H1 (cell line): Measurements from ENCODE around the gene KCNQ2. TPM values are rescaled to one million over a fixed set of nuclear protein-coding genes. Genes with fewer than 3 reads are reported as not detected.

Source experiments
- CTCF ChIA-PET: fragments of 300-600 bp; sonication (Branson Sonifier 250); formaldehyde crosslinking; loops from one replicate; lab custom pipeline; 2021; ENCODE audit not compliant: partially characterized antibody; lab: Charles Lee
- POLR2A ChIA-PET: fragments of 300-600 bp; sonication (Branson Sonifier 250); formaldehyde crosslinking; loops from one replicate; lab custom pipeline; 2021; ENCODE audit warnings: inconsistent platforms; ENCODE audit not compliant: partially characterized antibody; lab: Charles Lee
- DNase-seq, 2 experiments: peaks; one replicate each; pipeline versions ENCODE4 v3.0.0 to v3.0.0-alpha.2; 2010 to 2022; ENCODE audit warnings: low spot score in 2 of 2, low read depth in 1 of 2, mixed read lengths in 1 of 2
- FAIRE-seq: peaks from 2 replicates; lab custom pipeline; 2011; peaks lifted over from hg19 to GRCh38; lab: Jason Lieb, UNC
- H2AFZ ChIP-seq: 2 replicates; pipeline ENCODE4 v1.8.1; 2012; ENCODE audit warnings: low read length, inconsistent platforms
- H2AK5ac ChIP-seq: 2 replicates; pipeline ENCODE4 v1.6.1; 2013; ENCODE audit warnings: low read depth, low read length
- H2BK120ac ChIP-seq: replicated peaks from 2 replicates; pipeline ENCODE3; 2013; ENCODE audit warnings: low read depth, low read length, inconsistent platforms
- H2BK12ac ChIP-seq: 2 replicates; pipeline ENCODE4 v1.6.1; 2013; ENCODE audit warnings: low read depth, low read length
- H2BK15ac ChIP-seq: 2 replicates; pipeline ENCODE4 v1.6.1; 2013; ENCODE audit warnings: low read length
- H2BK20ac ChIP-seq: 2 replicates; pipeline ENCODE4 v1.6.1; 2013; ENCODE audit warnings: low read length
- H2BK5ac ChIP-seq: 2 replicates; pipeline ENCODE4 v1.6.1; 2013; ENCODE audit warnings: low read depth, low read length
- H3K14ac ChIP-seq: 2 replicates; pipeline ENCODE4 v1.6.1; 2013; ENCODE audit warnings: inconsistent platforms; ENCODE audit not compliant: insufficient read length
- H3K18ac ChIP-seq: 2 replicates; pipeline ENCODE4 v1.6.1; 2013; ENCODE audit warnings: low read length; ENCODE audit errors: extremely low read depth
- H3K23ac ChIP-seq: 2 replicates; pipeline ENCODE4 v1.6.1; 2013; ENCODE audit warnings: inconsistent platforms; ENCODE audit not compliant: insufficient read length
- H3K23me2 ChIP-seq: 2 replicates; pipeline ENCODE4 v1.6.1; 2013; ENCODE audit warnings: low read depth, low read length
- H3K27ac ChIP-seq: 2 replicates; pipeline ENCODE4 v1.6.1; 2011; ENCODE audit warnings: low read depth, low read length, inconsistent platforms
- H3K27me3 ChIP-seq, 4 experiments: replicated peaks in 1 of 4; 1 replicate in 1 of 4; 2 replicates in 3 of 4; pipeline versions ENCODE4 v1.6.1 to v1.8.1; 2011 to 2013; ENCODE audit warnings: low read length in 3 of 4, mild to moderate bottlenecking in 3 of 4, inconsistent platforms in 2 of 4, mixed read lengths in 2 of 4, moderate library complexity in 1 of 4; ENCODE audit not compliant: control insufficient read depth in 3 of 4, insufficient read depth in 3 of 4; ENCODE audit errors: extremely low read depth in 1 of 4
- H3K36me3 ChIP-seq, 4 experiments: 2 replicates each; pipeline versions ENCODE4 v1.6.1 to v1.8.1; 2011 to 2013; ENCODE audit warnings: mild to moderate bottlenecking in 4 of 4, low read length in 3 of 4, moderate library complexity in 2 of 4, control low read depth in 1 of 4, inconsistent platforms in 1 of 4; ENCODE audit not compliant: insufficient read depth in 4 of 4, control insufficient read depth in 2 of 4
- H3K4ac ChIP-seq: replicated peaks from 2 replicates; pipeline ENCODE3; 2013; ENCODE audit warnings: low read length, low read depth, mixed read lengths, inconsistent platforms; ENCODE audit not compliant: insufficient read length
- H3K4me1 ChIP-seq, 4 experiments: replicated peaks in 1 of 4; 1 replicate in 1 of 4; 2 replicates in 3 of 4; pipeline versions ENCODE4 v1.6.1 to v1.8.1; 2011 to 2013; ENCODE audit warnings: low read length in 3 of 4, inconsistent platforms in 2 of 4, mixed read lengths in 1 of 4; ENCODE audit not compliant: insufficient read depth in 4 of 4, control insufficient read depth in 3 of 4
- H3K4me2 ChIP-seq, 2 experiments: 2 replicates each; pipeline versions ENCODE4 v1.6.1 to v1.8.1; 2011 to 2013; ENCODE audit warnings: low read depth in 2 of 2, low read length in 2 of 2, control low read depth in 1 of 2, inconsistent platforms in 1 of 2, mild to moderate bottlenecking in 1 of 2; ENCODE audit not compliant: insufficient read depth in 1 of 2
- H3K4me3 ChIP-seq, 4 experiments: fragments of 200-600, 300-600 bp in 1 of 4; sonication (generic), shearing (Covaris generic), sonication (Bioruptor Twin) in 1 of 4; 2 replicates each; pipeline versions ENCODE4 v1.5.1 to v1.8.1; 2011 to 2016; ENCODE audit warnings: low read length in 4 of 4, low read depth in 3 of 4, control low read depth in 2 of 4, inconsistent platforms in 2 of 4, mild to moderate bottlenecking in 2 of 4, mixed read lengths in 1 of 4, moderate library complexity in 1 of 4; ENCODE audit not compliant: insufficient read depth in 2 of 4; ENCODE audit errors: extremely low read depth in 1 of 4
- H3K56ac ChIP-seq: replicated peaks from 2 replicates; pipeline ENCODE3; 2013; ENCODE audit warnings: low read depth, mild to moderate bottlenecking, mixed read lengths, low read length, inconsistent platforms; ENCODE audit not compliant: insufficient read length
- H3K79me1 ChIP-seq: 2 replicates; pipeline ENCODE4 v1.6.1; 2013; ENCODE audit warnings: low read depth, low read length, control low read depth
- H3K79me2 ChIP-seq, 2 experiments: 2 replicates each; pipeline versions ENCODE4 v1.6.1 to v1.8.1; 2012 to 2013; ENCODE audit warnings: low read length in 2 of 2, mild to moderate bottlenecking in 2 of 2, inconsistent platforms in 1 of 2; ENCODE audit not compliant: insufficient read depth in 2 of 2, control insufficient read depth in 1 of 2
- H3K9ac ChIP-seq, 4 experiments: replicated peaks in 1 of 4; 1 replicate in 1 of 4; 2 replicates in 3 of 4; pipeline versions ENCODE4 v1.6.1 to v1.8.1; 2011 to 2013; ENCODE audit warnings: low read depth in 3 of 4, low read length in 3 of 4, control low read depth in 2 of 4, mild to moderate bottlenecking in 2 of 4, moderate library complexity in 2 of 4, inconsistent platforms in 1 of 4; ENCODE audit errors: extremely low read depth in 1 of 4
- H3K9me3 ChIP-seq, 2 experiments: 2 replicates each; pipeline versions ENCODE4 v1.6.1 to v1.8.1; 2012 to 2013; ENCODE audit warnings: mild to moderate bottlenecking in 2 of 2, moderate library complexity in 2 of 2, control low read depth in 1 of 2, inconsistent platforms in 1 of 2, low read depth in 1 of 2, low read length in 1 of 2, mixed read lengths in 1 of 2; ENCODE audit not compliant: insufficient read depth in 2 of 2
- H4K20me1 ChIP-seq, 2 experiments: replicated peaks in 1 of 2; 2 replicates each; pipeline versions ENCODE3 to v1.8.1; 2011 to 2013; ENCODE audit warnings: inconsistent platforms in 2 of 2, low read length in 2 of 2, mild to moderate bottlenecking in 1 of 2; ENCODE audit not compliant: insufficient read depth in 2 of 2, control insufficient read depth in 1 of 2
- H4K5ac ChIP-seq: 2 replicates; pipeline ENCODE4 v1.6.1; 2013; ENCODE audit warnings: low read length, low read depth, mixed read lengths, inconsistent platforms; ENCODE audit not compliant: insufficient read length
- H4K8ac ChIP-seq: 2 replicates; pipeline ENCODE4 v1.8.0; 2013; ENCODE audit warnings: mild to moderate bottlenecking, moderate library complexity, low read length, inconsistent platforms; ENCODE audit not compliant: insufficient read depth; ENCODE audit errors: extremely low read depth
- H4K91ac ChIP-seq: replicated peaks from 2 replicates; pipeline ENCODE3; 2013; ENCODE audit warnings: low read length, mixed read lengths, inconsistent platforms; ENCODE audit not compliant: insufficient read length
- BCL11A ChIP-seq, 2 experiments: IDR thresholded peaks; one replicate each; pipeline ENCODE4 v1.6.1; 2011; ENCODE audit warnings: low read depth in 2 of 2, low read length in 2 of 2, mild to moderate bottlenecking in 2 of 2
- CEBPB ChIP-seq: IDR thresholded peaks from 2 replicates; pipeline ENCODE4 v1.6.1; 2012; ENCODE audit warnings: low read depth, low read length
- CREB1 ChIP-seq: IDR thresholded peaks from 2 replicates; pipeline ENCODE4 v1.6.1; 2012; ENCODE audit warnings: inconsistent platforms
- FOSL1 ChIP-seq: IDR thresholded peaks from 2 replicates; pipeline ENCODE4 v1.6.1; 2011; ENCODE audit warnings: mild to moderate bottlenecking, low read depth, low read length, moderate library complexity; ENCODE audit not compliant: insufficient read depth
- POLR2AphosphoS5 ChIP-seq: IDR thresholded peaks from 2 replicates; pipeline ENCODE4 v1.6.1; 2011; ENCODE audit warnings: low read depth, low read length
- SRF ChIP-seq: IDR thresholded peaks from 2 replicates; pipeline ENCODE4 v1.6.1; 2011; ENCODE audit warnings: mild to moderate bottlenecking, low read depth, low read length, moderate library complexity
- TCF12 ChIP-seq: IDR thresholded peaks from 2 replicates; pipeline ENCODE4 v1.6.1; 2011; ENCODE audit warnings: low read depth, mild to moderate bottlenecking, low read length
- WGBS, 2 experiments: shearing (Covaris generic) in 1 of 2; methylation state at CpG; one replicate each; pipeline versions ENCODE4 v1.1.6 to v1.1.7; 2013 to 2015; ENCODE audit warnings: low lambda C conversion rate in 2 of 2, mixed read lengths in 2 of 2, inconsistent platforms in 1 of 2, low coverage in 1 of 2, missing lambda C conversion rate in 1 of 2; ENCODE audit not compliant: insufficient replicate concordance in 2 of 2, insufficient coverage in 1 of 2, insufficient read length in 1 of 2; ENCODE audit errors: extremely low coverage in 1 of 2, missing lambda C conversion rate in 1 of 2; 5-methylcytosine and 5-hydroxymethylcytosine counted together
- polyA plus RNA-seq, 7 experiments: library from polyadenylated mRNA; depleted of rRNA in 3 of 7; stranded (reverse) in 5 of 7; unstranded in 2 of 7; fragments of >200 nt in 5 of 7; fragments of 200-250 nt in 2 of 7; gene quantifications; 1 replicate in 5 of 7; 2 replicates in 1 of 7; 4 replicates in 1 of 7; pipeline versions ENCODE4 v1.2.1 to v1.2.3, GENCODE V29; 2011 to 2013; ENCODE audit warnings: missing spikeins in 2 of 7, mixed read lengths in 2 of 7
- total RNA-seq: library from RNA; stranded (reverse); fragmentation: NEBNext Ultra II Directional; extraction: Animal tissue kit (Norgen Biotek cat#: 25700); gene quantifications from 2 replicates; pipeline ENCODE4 v1.2.1, GENCODE V29; 2021

KCNQ2 gene
- total and polyA plus RNA-seq, 2 of the 8 experiments (the other 6 are each of a cell fraction or from before 2014, with no cell fraction given), result 82.6 to 243 TPM

GRCh38 chr20:63465380-63466249 is 6.8 kb downstream of the KCNQ2 start:
- no peak overlapping the region for H4K5ac ChIP-seq
- peaks cover 15 to 44% of the 10 kb centered on the region in 2 experiments for H4K20me1 ChIP-seq
- no peak overlapping the region; the same call in 1 of the 2 replicates for H2BK5ac ChIP-seq
- H3K27me3 ChIP-seq, result no peaks in the 10 kb centered on the region
- no peak overlapping the region for H2BK120ac ChIP-seq
- CTCF ChIA-PET, result interaction anchor here (0.6 to 4.0 kb wide), 16 partner anchors 8 to 242 kb away, joined by 3 to 21 read pairs (median 4); no protein-coding TSS in a partner anchor
- no peak overlapping the region for H3K9ac ChIP-seq
- peaks cover 15 to 88% of the 10 kb centered on the region in 2 experiments; a peak in 3 of 4 replicates for H3K79me2 ChIP-seq
- no peak overlapping the region for H3K4me2 ChIP-seq
- H4K8ac ChIP-seq, result peak overlapping the region; percentile 87; the same call in 1 of the 2 replicates
- H3K23me2 ChIP-seq, result no peaks in the 10 kb centered on the region; the same call in 1 of the 2 replicates
- POLR2A ChIA-PET, result interaction anchor here (1.0 to 2.7 kb wide), 7 partner anchors 9 to 57 kb away, joined by 3 to 10 read pairs (median 5); no protein-coding TSS in a partner anchor
- H3K27ac ChIP-seq, result no peak overlapping the region
- no peak overlapping the region for H3K4me3 ChIP-seq
- H3K18ac ChIP-seq, result no peak overlapping the region
- H3K36me3 ChIP-seq, result no peaks in the 10 kb centered on the region
- TF ChIP-seq BCL11A (IDR thresholded peaks at IDR 0.05; ENCODE audit: low read depth in 2 of 2, low read length in 2 of 2), result no peak
- TF ChIP-seq CREB1, result no peak
- TF ChIP-seq POLR2AphosphoS5, result no peak
- TF ChIP-seq FOSL1, result no peak
- TF ChIP-seq CEBPB, result no peak
- no peak for TF ChIP-seq SRF
- TF ChIP-seq TCF12, result no peak
- H2BK12ac ChIP-seq, result no peak overlapping the region
- H3K56ac ChIP-seq, result no peak overlapping the region
- 91% methylated on average over 45 of the region's 56 CpGs; no CpG with 5 or more reads in 1 of the 2 experiments for WGBS, 2 experiments
- H3K4ac ChIP-seq, result no peak overlapping the region
- no peak overlapping the region for H2AFZ ChIP-seq
- no peak overlapping the region for H4K91ac ChIP-seq
- H2AK5ac ChIP-seq, result no peak overlapping the region
- H3K9me3 ChIP-seq, result no peaks in the 10 kb centered on the region
- H3K23ac ChIP-seq, result no peak overlapping the region
- no peak for DNase-seq
- no peak for FAIRE-seq
- no peak overlapping the region for H2BK15ac ChIP-seq
- no peak overlapping the region for H3K14ac ChIP-seq
- peaks cover 0 to 13% (median 9%) of the 10 kb centered on the region in 4 experiments; a peak in 6 of 7 replicates for H3K4me1 ChIP-seq
- H2BK20ac ChIP-seq, result no peak overlapping the region
- H3K79me1 ChIP-seq, result peaks cover 50% of the 10 kb centered on the region
